Testis (tissue), 2 donors: ENCODE measurements around the gene GPR176.

Experiments
- CTCF ChIP-seq, 3 experiments: fragments of 450-650 bp in 2 of 3; fragments of 200-600 bp in 1 of 3; sonication (generic) in 1 of 3; IDR thresholded peaks; one replicate each; pipeline ENCODE4 v1.5.1; 2016 to 2019; ENCODE audit warnings: antibody characterized with exemption in 3 of 3, mild to moderate bottlenecking in 2 of 3, moderate library complexity in 1 of 3
- POLR2A ChIP-seq: fragments of 450-650 bp; IDR thresholded peaks from one replicate; pipeline ENCODE4 v1.6.1; 2017; ENCODE audit warnings: antibody characterized with exemption, mild to moderate bottlenecking, moderate library complexity

- TF ChIP-seq CTCF (IDR thresholded peaks at IDR 0.05) (no peak), POLR2A (no peak)
Observed at GRCh38 chr15:39817892-39818291, 102.2 kb downstream of the GPR176 start.
